Activated gamma-delta T cell (primary cell): ENCODE measurements around the gene POTEB.
"Not testable (repeated sequence)": the region's sequence is repeated elsewhere in the genome, so short reads cannot be mapped to it uniquely, and the experiment has no call there.

ENCODE experiments used
- DNase-seq: peaks from one replicate; lab custom pipeline; 2025; lab: John Stamatoyannopoulos, UW
- total RNA-seq, 2 donors: gene quantifications; one replicate each; lab custom pipeline; 2026; lab: John Stamatoyannopoulos, UW

POTEB gene
- 0 reads per million in 2 donors for total RNA-seq

DNA sequence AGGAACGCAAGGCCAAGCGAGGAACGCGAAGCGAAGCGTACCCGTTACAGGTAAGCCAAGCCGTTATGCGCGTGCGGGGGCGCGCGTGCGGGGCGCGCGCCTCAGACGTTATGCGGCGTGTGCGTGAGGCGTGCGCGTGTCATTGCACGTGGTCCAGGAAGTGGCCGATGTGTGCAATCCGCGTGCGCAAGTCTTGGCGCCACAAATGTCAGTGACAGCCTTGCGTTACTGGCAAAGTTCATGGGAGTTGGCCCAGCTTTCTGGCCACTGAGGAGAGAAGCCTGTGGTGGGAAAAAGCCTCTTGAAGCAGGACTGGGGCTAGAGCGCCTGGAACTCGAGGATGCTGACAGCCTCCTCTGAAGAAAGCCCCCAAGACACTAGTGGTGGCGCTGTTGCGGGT, at the start of gene POTEB:
Gene POTEB, minus strand, starts transcription at position 101 of the 400 bp plus-strand sequence. CDS start 489 bp downstream, outside the sequence.
- not testable (repeated sequence) for DNase-seq

DNA sequence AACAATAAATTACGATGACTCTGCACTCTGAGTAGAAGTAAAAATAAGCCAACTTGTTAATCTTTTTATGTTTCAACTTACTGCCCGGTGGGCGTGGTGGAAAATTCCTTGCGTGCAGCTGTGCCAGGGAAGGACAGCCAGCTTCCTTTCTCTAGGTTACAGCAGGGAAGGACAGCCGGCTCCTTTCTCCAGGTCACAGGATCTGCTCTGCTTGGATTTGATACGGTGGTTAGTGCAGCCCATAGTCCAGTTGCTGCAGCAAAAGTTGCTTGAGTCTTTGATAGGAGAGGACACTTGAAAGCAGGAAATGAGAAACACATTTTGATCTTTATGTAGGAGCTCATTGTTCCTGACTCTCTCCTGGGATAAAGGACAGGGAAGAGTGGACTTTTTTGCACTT, 13.4 kb upstream of the POTEB start:
- DNase-seq, result not testable (repeated sequence)

DNA sequence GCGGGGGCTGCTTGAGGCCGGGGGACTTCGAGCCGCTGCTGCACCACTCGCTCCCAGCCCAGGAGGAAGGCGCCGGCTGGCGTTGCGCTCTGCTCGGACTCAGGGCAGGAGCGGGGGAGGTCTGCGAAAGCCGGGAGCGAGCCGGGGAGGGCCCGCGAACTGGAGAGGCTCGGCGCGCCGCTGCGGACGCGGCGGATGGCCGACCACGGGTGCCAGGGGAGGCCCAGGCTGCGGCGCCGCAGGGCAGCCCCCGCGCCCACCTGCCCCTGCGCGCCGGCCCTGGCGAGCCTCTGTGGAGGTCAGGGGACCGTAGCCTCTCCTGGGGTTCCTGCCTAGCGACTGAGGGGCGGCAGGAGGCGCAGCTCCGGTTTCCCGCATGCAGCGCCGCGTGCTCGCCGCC, 12.0 kb upstream of the POTEB start:
- DNase-seq, result not testable (repeated sequence)

DNA sequence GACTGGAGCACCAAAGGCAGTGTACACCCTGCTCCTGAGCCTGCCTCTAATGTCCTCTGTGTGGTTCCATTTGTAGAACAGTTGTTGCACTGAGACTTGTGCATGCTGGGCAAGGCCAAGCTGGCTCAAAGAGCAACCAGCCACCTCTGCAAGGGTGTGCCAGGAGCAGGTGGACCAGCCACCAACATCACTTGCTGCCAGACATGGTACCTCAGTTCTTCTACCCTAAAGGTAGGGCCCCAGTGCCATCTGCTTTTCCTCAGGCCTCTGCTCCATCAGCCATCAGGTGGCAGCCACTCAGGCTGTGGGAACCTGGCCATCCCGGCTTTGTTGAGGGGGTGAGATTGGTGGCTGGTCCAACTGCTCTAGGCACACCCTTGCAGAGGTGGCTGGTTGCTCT, 38.7 kb downstream of the POTEB start:
- DNase-seq, result not testable (repeated sequence)
